ES-I3 (cell line): ENCODE data around the gene MAFF.

Experiments used
- H3K36me3 ChIP-seq: 2 replicates; pipeline ENCODE4 v1.6.1; 2013; ENCODE audit warnings: mild to moderate bottlenecking, low read length, control low read depth, moderate library complexity; ENCODE audit not compliant: insufficient read depth
- H3K4me1 ChIP-seq: 2 replicates; pipeline ENCODE4 v1.6.1; 2013; ENCODE audit warnings: mild to moderate bottlenecking, control low read depth, low read length; ENCODE audit not compliant: insufficient read depth
- H3K9ac ChIP-seq: 2 replicates; pipeline ENCODE4 v1.6.1; 2013; ENCODE audit warnings: low read depth, mild to moderate bottlenecking, low read length, moderate library complexity
- H3K9me3 ChIP-seq: 2 replicates; pipeline ENCODE4 v1.6.1; 2013; ENCODE audit warnings: mild to moderate bottlenecking, low read length, moderate library complexity; ENCODE audit not compliant: control insufficient read depth, insufficient read depth

The MAFF gene

DNA sequence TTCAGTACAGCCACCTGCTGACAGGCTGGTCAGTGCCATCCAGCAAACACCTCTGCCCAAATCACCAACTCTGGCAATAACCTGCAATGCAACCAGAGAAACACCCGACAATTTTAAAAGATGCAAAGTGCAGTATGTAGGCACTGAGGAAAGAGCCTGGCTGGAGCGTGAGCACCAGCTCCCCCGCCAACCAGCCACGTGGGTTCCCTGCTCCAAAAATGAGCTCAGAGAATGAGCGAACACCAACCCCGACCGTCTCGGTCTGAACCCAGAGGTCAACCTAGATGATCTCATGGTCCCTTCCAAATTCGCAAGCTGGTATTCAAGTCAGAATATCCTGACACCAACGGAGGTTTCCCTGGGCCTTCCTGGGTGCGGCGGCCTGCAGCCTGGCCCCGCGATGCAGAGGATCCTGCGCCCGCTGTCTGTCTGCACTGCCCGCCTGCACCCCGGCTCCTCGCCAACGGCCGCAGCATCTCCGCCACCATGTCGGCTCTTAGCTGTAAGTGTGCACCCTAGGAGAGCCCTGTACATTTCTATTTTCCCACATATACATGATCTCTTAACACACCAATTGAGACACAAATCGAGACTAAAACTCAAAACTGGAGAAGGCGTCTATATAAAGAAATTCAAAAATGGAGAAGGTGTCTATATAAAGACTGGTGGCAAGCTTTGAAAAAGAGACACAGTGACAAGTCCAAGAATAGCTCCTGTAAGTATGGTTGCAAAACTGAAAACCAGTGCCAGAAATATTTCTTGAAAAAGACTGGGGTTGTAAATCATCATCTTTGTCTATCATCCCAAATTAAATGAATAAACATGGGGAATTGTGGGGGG is 48.2 kb downstream of the MAFF start:
- peaks cover 5% of the 10 kb centered on the region; the same call in 1 of the 2 replicates for H3K36me3 ChIP-seq
- no peaks in the 10 kb centered on the region for H3K4me1 ChIP-seq
- H3K9me3 ChIP-seq, result no peaks in the 10 kb centered on the region
- no peak overlapping the region for H3K9ac ChIP-seq

DNA sequence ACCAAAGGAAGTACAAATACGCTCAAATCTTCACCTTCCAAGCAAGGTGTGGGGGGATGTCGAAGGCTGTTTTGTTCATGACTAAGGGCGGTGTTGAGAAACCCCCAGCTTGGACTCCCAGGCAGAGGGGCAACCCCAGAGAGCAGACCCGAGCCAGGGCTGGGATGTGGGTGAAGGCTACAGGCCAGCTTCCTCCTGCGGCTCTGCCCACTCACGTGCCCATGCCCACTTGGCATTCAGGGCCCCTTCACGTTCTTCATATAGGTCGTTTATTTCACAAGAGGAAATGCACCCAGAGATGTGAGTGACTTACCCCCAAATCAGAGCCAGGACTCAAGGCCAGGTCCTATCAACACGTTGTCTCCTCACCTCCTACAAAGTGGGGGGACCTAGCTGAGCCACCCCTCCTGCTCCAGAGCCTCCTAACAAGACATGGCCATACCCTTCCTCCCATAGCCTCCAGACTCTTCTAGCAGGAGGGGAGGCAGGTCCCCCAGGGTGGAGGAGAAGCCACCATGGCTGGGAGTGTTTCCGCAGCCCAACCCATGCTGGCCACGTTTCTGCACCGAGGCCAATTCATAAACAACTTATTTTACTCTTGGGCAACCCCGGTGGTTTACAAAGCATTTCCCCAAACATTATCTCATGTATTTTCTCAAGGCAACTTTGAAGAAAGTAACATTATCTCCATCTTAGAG is 49.0 kb downstream of the MAFF start:
- no peak overlapping the region for H3K9ac ChIP-seq
- peaks cover 5% of the 10 kb centered on the region; the same call in 1 of the 2 replicates for H3K36me3 ChIP-seq
- H3K9me3 ChIP-seq, result no peaks in the 10 kb centered on the region
- no peaks in the 10 kb centered on the region for H3K4me1 ChIP-seq

DNA sequence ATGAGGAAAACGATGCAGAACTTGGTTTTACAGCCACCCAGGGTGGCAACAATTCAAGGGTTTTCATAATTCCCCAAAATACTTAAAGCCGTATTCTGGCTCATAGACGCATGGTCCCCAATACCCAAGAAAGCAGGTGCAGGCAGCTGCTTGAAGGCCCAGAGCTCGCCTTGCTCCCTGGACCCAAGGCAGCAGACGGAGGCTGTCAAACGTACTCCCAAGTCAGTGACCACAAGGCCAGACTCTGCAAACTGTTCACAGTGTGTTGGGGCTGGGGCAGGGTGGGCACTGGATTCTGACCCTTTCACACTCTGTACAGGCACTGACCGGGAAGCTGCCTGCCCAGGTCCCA is 49.5 kb downstream of the MAFF start:
- H3K36me3 ChIP-seq, result peaks cover 5% of the 10 kb centered on the region; the same call in 1 of the 2 replicates
- H3K9ac ChIP-seq, result no peak overlapping the region
- H3K4me1 ChIP-seq, result no peaks in the 10 kb centered on the region
- no peaks in the 10 kb centered on the region for H3K9me3 ChIP-seq

DNA sequence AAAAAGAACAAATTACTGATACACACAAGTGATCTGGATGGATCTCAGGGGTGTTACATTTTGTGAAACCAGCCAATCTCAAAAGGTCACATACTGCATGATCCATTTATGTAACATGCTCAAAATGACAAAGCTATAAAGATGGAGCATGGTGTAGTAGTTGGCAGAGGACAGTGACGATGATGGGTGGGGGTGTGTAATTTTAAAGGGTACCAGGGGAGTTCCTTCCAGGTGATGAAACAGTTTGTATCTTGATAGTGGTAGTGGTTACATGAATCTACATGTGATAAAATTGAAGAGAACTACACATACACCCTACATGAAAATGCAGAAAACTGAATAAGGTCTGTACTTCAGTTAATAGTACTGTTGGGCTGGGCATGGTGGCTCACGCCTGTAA is 53.9 kb downstream of the MAFF start:
- Histone ChIP-seq H3K9ac (no peak overlapping the region), H3K9me3 (no peaks in the 10 kb centered on the region), H3K36me3 (no peaks in the 10 kb centered on the region), H3K4me1 (peaks cover 9% of the 10 kb centered on the region)

DNA sequence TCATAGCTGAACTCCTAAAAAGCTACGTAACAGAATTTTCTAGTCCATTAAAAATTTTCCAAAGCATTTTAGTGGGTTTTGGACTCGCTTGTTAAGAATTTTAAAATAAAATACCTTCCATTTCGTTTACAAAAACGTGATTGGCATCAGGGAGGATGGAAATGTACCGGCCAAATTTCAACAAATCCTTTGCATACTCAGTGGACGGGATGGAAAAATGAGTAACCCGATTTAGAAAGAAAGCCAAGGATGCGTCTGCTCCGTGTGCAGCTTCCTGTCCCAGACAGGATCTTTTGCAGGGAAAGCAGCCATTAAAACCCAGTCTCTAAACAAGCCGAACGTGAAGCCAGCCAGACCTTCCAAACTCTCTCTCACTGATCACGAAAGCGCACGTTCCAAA is 55.4 kb downstream of the MAFF start:
- no peak overlapping the region for H3K9ac ChIP-seq
- no peaks in the 10 kb centered on the region for H3K9me3 ChIP-seq
- peaks cover 20% of the 10 kb centered on the region for H3K4me1 ChIP-seq
- H3K36me3 ChIP-seq, result no peaks in the 10 kb centered on the region

DNA sequence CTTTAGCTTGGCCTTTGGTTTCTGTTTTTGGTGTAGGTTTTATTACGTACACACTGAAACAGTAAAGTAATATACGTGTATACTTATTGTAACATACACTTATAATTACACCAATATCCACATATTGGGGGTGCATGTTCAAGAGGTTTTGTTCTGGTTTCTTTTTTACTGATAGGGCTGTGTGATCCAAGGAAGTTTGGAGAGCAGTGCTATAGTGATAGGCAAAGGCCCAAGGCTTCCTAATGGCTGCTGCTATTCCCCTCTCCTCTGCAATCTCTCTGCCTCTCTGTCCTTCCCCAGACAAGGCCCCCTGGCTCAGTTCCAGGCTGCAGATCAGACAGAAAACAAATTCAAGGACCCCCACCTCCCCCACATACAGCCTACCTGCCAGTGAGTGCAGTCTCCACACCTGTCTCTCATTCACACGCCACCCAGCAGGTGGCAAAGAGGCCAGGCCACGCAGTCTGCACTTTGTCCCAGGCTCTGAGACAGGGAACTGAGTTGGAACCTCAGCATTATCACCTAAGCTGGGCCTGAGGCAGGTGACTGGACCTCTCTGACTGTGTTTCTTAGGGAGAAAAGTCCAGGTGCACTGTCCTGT is 56.0 kb downstream of the MAFF start:
- H3K9ac ChIP-seq, result no peak overlapping the region; the same call in 1 of the 2 replicates
- H3K9me3 ChIP-seq, result no peaks in the 10 kb centered on the region
- H3K4me1 ChIP-seq, result peaks cover 23% of the 10 kb centered on the region
- H3K36me3 ChIP-seq, result no peaks in the 10 kb centered on the region

DNA sequence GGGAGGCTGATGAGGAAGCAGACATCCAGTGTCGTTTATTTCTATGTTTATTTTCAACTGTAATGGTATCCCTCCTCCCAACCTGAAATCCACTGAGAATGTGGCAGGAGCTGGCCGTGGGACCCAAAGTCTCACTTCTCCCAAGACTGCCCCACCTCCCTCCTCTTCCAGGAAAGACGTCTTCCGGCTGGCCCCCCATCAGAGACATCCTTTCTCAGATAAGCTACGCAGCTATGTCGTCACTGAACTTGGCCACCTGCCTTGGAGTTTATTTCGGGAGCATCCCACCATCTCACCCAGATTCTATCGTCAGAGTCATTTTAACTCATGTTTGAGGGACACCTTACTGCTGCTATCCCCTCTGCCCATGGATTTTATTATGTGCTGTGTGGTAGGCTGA is 57.1 kb downstream of the MAFF start:
- H3K4me1 ChIP-seq, result peaks cover 23% of the 10 kb centered on the region
- H3K9me3 ChIP-seq, result no peaks in the 10 kb centered on the region
- no peak overlapping the region for H3K9ac ChIP-seq
- H3K36me3 ChIP-seq, result no peaks in the 10 kb centered on the region

DNA sequence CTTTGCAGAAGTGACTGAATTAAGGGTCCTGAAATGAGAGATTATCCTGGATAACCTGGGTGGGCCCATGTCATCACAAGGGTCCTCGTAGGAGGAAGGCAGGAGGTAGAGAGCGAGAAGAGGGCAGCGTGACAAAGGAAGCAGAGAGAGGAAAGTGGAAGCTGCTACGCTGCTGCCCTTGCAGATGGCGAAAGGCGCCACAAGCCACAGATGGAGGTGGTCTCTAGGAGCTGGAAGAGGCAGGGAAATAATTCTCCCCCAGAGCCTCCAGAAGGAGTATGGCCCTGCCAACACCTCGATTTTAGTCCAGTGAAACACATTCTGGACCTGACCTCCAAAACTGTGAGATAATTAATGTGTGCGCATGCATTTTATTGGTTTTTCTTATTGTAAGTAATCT is 57.6 kb downstream of the MAFF start:
- Histone ChIP-seq H3K9me3 (no peaks in the 10 kb centered on the region), H3K9ac (no peak overlapping the region), H3K4me1 (peaks cover 23% of the 10 kb centered on the region), H3K36me3 (no peaks in the 10 kb centered on the region)

DNA sequence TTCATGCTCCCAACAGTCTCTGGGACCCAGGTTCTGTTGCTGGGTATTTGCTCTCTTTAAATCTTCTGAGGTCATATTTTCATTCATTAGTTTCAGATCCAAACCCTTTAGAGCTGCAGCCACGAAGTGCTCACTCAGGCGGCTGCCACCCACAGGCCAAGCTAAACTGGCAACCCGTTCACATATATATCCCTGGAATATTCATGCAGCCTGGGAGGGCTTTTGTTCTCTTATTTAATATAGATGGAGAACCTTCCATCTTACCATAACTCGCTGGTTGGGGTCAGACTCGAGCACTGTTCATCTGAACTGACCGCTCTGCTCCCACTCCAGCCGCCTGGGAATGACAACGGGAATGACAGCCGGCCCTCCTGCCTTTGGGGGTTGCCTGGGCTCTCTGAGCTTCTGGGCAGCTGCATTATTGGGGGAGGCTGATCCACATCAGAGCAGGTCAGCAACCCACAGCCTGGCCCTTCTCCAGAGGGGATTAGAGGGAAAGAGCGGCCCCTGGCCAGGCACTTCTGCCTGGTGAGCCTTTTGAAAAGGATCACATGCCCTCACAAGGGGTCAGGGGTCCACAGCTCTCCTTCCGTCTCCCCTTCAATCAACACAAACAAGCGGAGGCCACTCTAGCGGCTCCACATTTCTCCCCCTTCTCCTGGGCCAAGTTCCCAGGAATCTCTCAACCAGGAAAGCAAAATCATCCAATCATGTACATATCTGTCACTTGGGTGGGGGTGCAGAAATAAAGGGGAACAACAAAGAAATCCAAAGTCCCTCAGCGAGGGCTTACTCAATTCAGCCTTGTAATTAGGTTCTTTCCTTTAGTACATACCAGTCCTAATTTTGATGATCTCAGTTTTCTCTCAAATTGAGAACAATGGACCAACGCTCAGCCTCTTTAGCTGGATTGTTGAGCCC is 59.2 kb downstream of the MAFF start:
- Histone ChIP-seq H3K9ac (no peak overlapping the region), H3K4me1 (peaks cover 23% of the 10 kb centered on the region)

DNA sequence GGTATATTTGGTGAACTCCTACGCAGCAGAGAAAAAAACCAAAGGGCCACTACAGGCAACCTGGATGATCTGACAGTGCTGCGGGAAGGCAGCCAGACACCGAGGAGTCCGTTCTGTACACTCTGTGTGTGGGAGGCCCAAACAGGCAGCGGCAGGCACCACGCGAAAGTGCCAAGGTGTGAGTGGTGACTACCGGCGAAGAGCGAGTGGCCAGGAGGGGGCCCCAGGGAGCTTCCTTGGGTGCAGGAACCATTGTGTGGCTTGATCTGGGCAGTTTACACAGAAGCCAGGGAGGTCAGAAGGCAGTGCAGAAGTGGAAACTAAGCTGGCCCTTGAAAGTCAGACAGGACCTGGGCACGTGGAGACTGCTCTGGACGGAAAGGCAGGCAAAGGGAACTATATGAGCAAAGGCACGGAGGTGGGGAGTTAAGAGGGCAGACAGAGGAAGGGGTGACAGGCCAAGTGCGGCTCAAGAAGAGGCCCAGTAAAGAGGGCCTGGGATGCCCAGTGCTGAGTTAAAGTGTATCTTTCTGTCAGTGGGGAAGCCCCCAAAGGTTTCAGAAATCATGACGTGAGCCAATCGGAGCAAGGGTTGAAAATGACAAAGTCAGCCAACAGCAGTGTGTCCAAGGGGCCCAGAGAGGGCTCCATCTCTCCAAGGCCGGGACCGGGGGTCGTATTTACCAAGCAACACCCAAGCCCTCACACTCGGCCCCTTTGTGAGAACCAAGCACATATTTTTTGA is 60.4 kb downstream of the MAFF start:
- H3K4me1 ChIP-seq, result peaks cover 23% of the 10 kb centered on the region
- no peak overlapping the region for H3K9ac ChIP-seq
- H3K9me3 ChIP-seq, result no peaks in the 10 kb centered on the region
- H3K36me3 ChIP-seq, result no peaks in the 10 kb centered on the region

More for the DNA sequence above, 59.2 kb downstream of the MAFF start:
- Histone ChIP-seq H3K9me3 (no peaks in the 10 kb centered on the region), H3K36me3 (no peaks in the 10 kb centered on the region)

DNA sequence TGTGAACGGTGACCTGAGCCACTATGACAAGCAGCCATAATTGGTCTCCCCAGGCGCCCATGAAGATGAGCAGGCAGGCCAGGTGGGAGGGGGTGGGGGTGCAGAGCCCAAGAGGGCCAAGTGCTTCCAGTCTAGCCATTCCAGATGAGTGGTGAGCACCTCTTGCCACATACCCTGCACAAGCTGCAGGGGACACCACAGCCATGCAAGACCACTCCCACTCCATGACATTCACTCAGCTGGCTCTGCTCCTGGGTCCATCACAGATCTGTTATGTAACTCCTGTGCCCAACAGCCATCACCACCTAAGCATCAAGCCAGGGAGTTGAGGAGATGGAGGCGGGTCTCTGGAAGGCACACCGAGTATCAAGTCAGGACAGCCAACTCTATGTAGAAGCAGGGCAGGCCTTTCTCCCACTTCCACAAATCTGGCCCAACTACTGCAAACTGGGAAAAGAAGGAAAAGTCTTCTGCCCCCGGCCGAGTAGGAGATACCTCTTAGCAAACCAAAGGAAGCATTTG is 62.6 kb downstream of the MAFF start:
- Histone ChIP-seq H3K4me1 (peaks cover 14% of the 10 kb centered on the region; the same call in 1 of the 2 replicates), H3K36me3 (no peaks in the 10 kb centered on the region), H3K9ac (no peak overlapping the region), H3K9me3 (no peaks in the 10 kb centered on the region)
